GM18519 (cell line): ENCODE data around the gene ERVH48-1.
"Not testable (repeated sequence)": the region's sequence is repeated elsewhere in the genome, so short reads cannot be mapped to it uniquely, and the experiment has no call there.

Experiments used
- ATAC-seq: cut with Tn5 transposase; IDR thresholded peaks from one replicate; pipeline ENCODE4 v1.9.1; 2021; ENCODE audit warnings: mild to moderate bottlenecking, moderate library complexity; ENCODE audit not compliant: unreplicated experiment, low FRiP score

Gene ERVH48-1

GRCh38 chr21:42925114-42925926 is at the start of gene ERVH48-1:
ERVH48-1 (minus strand) TSS chr21:42925630; CDS start chr21:42919006, 6,624 bp downstream.
- ATAC-seq = no peak

GRCh38 chr21:42973991-42974831 is 48.8 kb upstream of the ERVH48-1 start, which contains the start of gene PKNOX1:
PKNOX1 (plus strand) TSS chr21:42974562; CDS start chr21:43004382, 29,820 bp downstream.
- ATAC-seq = peak; percentile 73

DNA sequence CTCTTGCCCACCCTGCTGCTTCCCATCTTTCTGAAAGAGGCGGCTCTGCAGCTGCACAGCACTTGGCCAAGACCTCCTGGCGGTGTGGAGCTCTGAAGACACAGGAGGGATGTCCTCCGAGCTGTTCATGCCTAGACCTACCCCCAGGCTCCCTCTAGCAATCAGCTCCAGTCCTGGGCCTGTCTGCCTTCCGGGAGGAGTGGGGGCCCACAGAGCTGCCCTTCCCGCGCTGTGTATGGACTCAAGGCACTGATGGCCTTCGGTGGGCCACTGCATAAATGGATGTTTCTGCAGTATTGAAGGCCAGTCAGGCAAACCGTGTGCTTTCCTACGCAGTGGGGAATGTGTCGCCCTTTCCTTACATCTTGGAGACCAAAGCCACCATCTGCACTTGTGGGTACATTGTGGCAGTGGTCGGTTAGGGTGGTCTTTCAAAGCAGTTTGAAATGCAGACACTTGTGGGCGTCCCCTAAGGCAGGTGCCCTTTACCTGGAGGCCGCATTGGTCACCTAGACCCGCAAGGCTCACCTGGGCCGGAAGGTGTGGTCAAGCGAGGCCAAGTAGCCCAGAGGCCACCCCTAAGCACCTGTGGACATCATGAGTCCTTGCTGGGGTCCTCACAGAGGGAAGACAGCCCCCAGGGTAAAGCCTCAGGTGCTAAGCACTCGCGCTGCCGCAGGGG is 48.0 kb upstream of the ERVH48-1 start:
- no peak for ATAC-seq

DNA sequence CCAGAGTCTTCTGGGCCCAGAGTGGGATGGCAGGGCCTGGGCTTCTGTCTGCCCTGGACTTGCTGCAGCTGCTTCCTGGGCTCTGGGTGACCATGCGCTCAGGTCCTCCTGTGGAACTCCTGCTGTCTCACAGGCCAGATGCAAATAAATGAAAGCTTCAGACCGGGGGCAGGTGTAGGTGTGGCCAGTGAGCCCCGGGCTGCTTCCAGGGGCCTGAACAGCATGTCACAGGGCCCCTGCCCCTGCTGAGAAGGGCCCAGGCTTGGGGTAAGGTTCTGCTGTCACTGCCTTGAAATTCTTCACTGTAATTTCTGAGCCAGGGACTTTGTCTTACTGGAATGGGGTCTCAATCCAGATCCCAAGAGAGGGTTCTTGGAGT is 46.5 kb upstream of the ERVH48-1 start:
- ATAC-seq = no peak

- no peak for ATAC-seq
These were observed 45.7 kb upstream of the ERVH48-1 start for GRCh38 chr21:42970946-42971653.

GRCh38 chr21:42969193-42969600 is 43.8 kb upstream of the ERVH48-1 start:
- no peak for ATAC-seq

GRCh38 chr21:42967616-42968015 is 42.2 kb upstream of the ERVH48-1 start:
- ATAC-seq = not testable (repeated sequence)

GRCh38 chr21:42965211-42965560 is 39.8 kb upstream of the ERVH48-1 start:
- ATAC-seq = no peak

DNA sequence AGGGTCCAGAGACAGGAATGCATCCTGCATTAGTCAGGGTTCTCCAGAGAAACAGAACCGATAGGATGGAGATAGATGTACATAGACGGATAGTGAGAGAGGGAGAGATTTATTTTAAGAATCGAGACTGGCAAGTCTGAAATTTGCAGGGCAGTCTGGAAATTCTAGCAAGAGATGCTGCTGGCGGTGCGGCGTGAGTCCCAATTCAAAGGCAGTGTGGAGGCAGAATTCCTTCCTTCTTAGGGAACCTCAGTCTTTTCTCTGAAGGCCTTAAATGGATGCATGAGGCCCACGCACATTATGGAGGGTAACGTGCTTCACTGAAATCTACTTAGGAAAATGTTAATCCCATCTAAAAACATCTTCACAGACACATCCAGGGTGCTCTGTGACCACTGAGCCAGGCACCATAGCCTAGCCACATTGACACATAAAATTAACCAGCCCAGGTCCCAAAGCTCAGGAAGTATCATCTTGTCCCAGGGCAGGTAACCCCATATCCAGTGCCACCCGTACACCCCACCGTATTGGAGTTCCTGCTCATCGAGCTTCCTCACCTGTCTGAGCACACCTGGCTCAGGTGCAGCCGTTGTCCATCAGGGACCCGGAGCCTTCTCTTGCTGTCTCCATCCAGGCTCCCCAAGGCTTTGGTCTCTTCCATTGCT is 39.2 kb upstream of the ERVH48-1 start:
- ATAC-seq = no peak

GRCh38 chr21:42964086-42964485 is 38.7 kb upstream of the ERVH48-1 start:
- no peak for ATAC-seq

GRCh38 chr21:42962380-42963007 is 37.1 kb upstream of the ERVH48-1 start:
- no peak for ATAC-seq

- no peak for ATAC-seq
These were observed 34.3 kb upstream of the ERVH48-1 start for GRCh38 chr21:42959728-42960127.

- ATAC-seq = not testable (repeated sequence)
These were observed 32.7 kb upstream of the ERVH48-1 start for GRCh38 chr21:42958122-42958521.

DNA sequence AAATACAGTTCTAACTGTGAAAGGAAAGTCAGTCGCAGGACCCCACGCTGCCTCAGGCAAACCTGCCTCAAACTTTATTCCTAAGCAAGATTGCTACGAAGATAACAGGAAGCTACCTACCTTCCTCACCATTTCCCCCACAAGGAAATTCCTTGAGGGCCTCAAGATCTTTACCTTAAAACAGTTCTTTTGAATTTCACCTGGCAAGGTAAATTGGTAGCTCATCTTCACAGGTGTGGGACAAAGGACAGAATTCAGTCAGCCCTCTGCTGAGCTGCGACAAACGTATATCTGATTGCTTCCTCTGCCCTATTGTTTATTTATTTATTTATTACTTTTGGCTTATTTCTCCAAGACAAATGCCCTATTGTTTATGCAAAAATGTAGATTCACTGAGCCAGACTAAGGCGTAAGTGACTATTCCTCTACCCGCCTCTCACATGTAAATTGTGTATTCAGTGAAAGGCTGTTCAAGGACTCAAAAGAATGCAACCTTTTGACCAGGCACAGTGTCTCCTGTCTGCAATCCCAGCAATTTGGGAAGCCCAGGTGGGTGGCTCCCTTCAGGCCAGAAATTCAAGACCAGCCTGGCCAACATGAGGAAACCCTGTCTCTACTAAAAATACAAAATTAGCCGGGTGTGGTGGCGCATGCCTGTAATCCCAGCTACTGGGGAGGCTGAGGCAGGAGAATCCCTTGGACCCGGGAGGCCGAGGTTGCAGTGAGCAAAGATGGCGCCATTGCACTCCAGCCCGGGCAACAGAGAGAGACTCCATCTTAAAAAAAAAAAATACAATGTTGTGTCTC is 31.6 kb upstream of the ERVH48-1 start:
- ATAC-seq = peak; percentile 94

DNA sequence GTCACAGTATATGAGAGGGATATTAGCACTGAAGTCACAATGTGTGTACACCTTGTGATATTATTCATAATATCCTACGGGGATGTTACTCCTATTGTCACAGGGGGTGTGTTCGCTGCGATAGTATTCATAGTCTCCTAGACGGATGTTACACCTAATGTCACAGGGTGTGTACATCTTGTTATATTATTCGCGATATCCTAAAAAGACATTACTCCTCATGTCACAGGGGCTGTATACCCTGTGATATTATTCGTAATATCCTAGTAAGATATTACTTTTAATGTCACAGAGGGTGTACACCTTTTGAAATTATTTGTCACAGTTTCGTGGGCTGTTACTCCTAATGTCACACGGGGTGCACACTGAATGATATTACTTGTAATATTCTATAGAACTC is 25.8 kb upstream of the ERVH48-1 start:
- ATAC-seq = not testable (repeated sequence)

- ATAC-seq = not testable (repeated sequence)
These were observed 23.8 kb upstream of the ERVH48-1 start for GRCh38 chr21:42949094-42949755.

DNA sequence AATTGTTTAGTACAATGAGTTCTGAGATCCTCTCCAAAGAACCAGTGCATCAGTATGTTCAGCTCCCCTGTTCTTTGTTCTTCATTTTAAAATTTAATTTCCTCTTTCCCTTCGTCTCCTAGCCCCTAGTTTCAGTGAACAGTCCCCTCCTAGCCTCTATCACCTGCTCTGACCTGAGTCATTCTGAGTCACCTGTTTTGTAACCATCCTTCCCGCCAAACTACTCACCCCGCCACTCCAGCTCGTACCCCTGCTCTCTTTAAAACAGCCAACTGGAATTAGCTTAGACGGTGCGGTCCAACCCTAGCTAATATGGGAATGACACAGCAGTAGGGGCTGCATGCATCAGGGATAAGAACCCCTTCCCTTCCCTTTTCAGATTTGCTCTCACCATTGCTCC is 16.8 kb upstream of the ERVH48-1 start:
- ATAC-seq = no peak

DNA sequence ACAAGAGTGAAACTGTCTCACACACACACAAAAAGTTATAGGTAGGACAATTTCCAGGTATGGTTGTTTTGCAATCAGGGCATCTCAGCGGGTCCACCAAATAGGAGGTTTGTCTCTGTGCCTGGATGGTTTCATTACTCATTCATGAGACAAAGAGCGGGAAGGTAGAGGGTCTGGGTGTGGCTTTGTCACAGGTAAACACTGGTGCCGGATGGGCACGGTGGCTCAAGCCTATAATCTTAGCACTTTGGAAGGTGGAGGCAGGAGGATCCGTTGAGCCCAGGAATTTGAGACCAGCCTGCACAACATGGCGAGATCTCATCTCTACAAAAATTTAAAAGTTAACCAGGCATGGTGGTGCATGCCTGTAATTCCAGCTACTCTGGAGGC is 16.3 kb upstream of the ERVH48-1 start:
- no peak for ATAC-seq
